NCI-H2171 treated with DMSO at 0.1 percent for 48 hours (cell line): Measurements from ENCODE around the gene UMOD.

Source experiments
- DNase-seq: peaks from one replicate; lab custom pipeline; 2025; lab: John Stamatoyannopoulos, UW

Gene UMOD

GRCh38 chr16:20300312-20301097 lies 52.0 kb downstream of the UMOD start:
- peak; percentile 47 for DNase-seq

- no peak for DNase-seq
Measured at GRCh38 chr16:20298452-20298851, 54.1 kb downstream of the UMOD start.

DNA sequence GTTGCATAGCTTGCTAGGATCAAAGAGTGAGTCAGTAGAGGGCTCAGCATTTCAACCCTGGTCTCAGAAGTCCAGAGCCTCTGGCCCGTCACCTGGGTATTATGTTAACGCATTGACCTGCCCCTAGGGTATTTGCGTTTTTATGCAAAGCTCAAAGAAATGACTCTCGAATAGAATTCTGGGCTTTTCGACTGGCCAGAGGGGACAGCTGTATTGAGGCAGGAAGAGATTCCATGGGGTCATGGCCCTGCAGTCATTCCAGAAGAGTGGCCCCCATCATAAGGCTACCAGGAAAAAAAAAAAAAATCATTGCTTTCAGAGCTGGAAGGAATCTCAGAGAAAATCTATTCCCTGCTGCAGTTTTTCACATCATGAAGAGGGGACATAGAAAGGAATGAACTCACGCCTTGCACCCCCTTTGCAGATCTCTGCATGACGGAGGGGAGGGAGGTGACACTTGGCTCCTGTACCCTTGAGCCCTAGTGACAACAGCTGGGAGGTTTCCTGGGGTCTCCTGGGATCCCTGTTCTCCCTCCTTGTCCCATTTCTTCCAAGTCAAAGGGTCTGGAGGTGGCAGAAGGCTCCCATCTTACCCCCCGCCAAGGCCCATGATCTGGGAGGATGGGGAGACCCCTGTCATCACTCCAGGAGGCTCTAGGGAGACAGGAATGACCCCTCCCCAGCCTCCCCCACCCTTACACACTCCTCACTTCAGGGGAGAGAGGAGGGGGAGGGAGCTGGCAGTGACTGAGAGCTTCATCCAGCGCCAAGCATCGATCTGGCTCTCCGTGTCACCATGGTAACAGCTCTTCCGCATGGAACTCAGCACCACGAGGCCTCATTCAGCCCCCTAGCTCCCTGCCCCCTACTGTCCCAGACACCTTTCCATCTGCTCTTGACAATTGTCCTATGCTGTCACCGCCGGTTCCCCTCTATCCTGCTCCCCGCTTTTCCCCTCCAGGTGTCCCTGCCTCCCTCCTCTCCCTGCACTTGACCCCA lies 61.0 kb downstream of the UMOD start:
- DNase-seq = no peak

DNA sequence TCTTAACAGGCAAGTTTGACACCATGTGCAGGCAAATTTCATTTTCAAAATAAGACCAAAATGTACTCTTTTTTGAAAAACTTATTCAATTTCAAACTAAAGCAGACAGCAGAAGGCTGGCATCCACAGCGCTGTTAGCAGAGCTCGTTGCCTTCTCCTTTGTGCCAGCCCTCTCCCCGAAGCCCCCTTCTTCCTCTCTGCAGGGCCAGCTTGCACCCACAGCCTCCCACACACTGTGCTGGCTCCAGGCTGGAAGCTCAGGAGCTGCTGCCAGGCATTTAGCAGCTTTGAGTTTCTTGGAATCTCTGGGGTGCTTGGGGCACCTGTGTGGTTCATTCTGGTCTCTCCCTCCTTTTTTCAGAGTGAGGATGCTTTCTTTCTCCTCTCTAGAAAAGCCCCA lies 62.9 kb downstream of the UMOD start:
- no peak for DNase-seq

DNA sequence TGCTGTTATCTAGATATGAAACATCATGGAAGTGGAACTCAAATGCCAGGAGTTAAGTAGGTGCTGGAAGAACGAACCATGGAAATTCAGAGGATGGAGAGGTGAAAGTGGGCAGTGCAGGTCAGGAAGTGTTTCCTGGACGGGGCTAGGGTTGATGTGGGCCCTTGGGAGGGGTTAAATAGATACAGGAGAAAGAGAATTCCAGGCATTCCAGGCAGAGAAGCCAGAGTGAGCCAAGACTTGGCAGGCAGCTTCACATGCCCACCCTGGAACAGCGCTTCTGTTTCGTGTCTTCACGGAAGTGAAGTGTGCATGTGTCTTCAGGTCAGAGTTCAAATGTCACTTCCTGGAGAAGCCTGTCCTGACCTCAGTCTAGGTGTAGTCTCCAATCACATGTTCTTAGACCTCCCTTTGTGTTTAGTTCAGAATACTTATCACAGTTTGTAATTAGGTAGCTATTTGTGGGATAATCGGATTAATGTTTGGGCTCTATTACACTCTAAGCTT lies 66.5 kb downstream of the UMOD start:
- no peak for DNase-seq
